Lung (tissue), 12 donors: Measurements from ENCODE around the gene TMEM225. TPM values are rescaled to one million over a fixed set of nuclear protein-coding genes. Genes with fewer than 3 reads are reported as not detected.

ENCODE experiments used
- ATAC-seq: fragments of 200-7000 bp; cut with Tn5 transposase; one replicate; pipeline ENCODE4 v1.9.1; 2020; ENCODE audit warnings: moderate number of reproducible peaks; ENCODE audit not compliant: insufficient read depth, low FRiP score
- DNase-seq, 3 donors: peaks; one replicate each; pipeline ENCODE4 v3.0.0-alpha.2; 2013 to 2017
- H3K27ac ChIP-seq, 2 donors: one replicate each; pipeline ENCODE4 v1.5.1; 2013; ENCODE audit warnings: mild to moderate bottlenecking in 2 of 2, moderate library complexity in 2 of 2, control low read depth in 1 of 2, inconsistent platforms in 1 of 2, low read depth in 1 of 2, low read length in 1 of 2
- H3K27me3 ChIP-seq, 3 donors: one replicate each; pipeline ENCODE4 v1.5.1; 2013; ENCODE audit warnings: low read length in 2 of 3; ENCODE audit not compliant: control insufficient read depth in 3 of 3, insufficient read depth in 3 of 3
- H3K36me3 ChIP-seq, 4 donors: one replicate each; pipeline ENCODE4 v1.5.1; 2013; ENCODE audit warnings: low read length in 4 of 4, mild to moderate bottlenecking in 1 of 4, moderate library complexity in 1 of 4; ENCODE audit not compliant: control insufficient read depth in 4 of 4, insufficient read depth in 4 of 4
- H3K4me1 ChIP-seq, 5 donors: one replicate each; pipeline ENCODE4 v1.5.1; 2013; ENCODE audit warnings: low read length in 5 of 5, mild to moderate bottlenecking in 2 of 5, moderate library complexity in 1 of 5; ENCODE audit not compliant: control insufficient read depth in 5 of 5, insufficient read depth in 5 of 5
- H3K4me3 ChIP-seq: one replicate; pipeline ENCODE4 v1.5.1; 2013; ENCODE audit warnings: mild to moderate bottlenecking, control low read depth, moderate library complexity
- H3K9ac ChIP-seq, 2 donors: one replicate each; pipeline ENCODE4 v1.5.1; 2013; ENCODE audit warnings: low read length in 2 of 2, control low read depth in 1 of 2; ENCODE audit not compliant: insufficient read depth in 1 of 2
- H3K9me3 ChIP-seq, 4 donors: one replicate each; pipeline ENCODE4 v1.5.1; 2013; ENCODE audit warnings: low read length in 3 of 4, mild to moderate bottlenecking in 1 of 4, moderate library complexity in 1 of 4; ENCODE audit not compliant: control insufficient read depth in 4 of 4, insufficient read depth in 3 of 4
- WGBS, 2 donors: extraction: QIAGEN DNeasy Blood & Tissue Kit; methylation state at CpG; one replicate each; pipeline ENCODE4 v1.1.7; 2013; 5-methylcytosine and 5-hydroxymethylcytosine counted together
- polyA plus RNA-seq, 2 donors: library from polyadenylated mRNA; stranded (reverse); fragments of 200-250 nt; gene quantifications; one replicate each; pipeline ENCODE4 v1.2.1, GENCODE V29; 2013
- total RNA-seq, 2 donors: library from RNA; depleted of rRNA in 1 of 2; stranded (reverse); fragments of >200 nt in 1 of 2; gene quantifications; one replicate each; pipeline ENCODE4 v1.2.1, GENCODE V29; 2014 to 2021
- TF ChIP-seq, protein P1 (sequence below): IDR thresholded peaks from 2 replicates; pipeline ENCODE4 v1.5.1; 2012; ENCODE audit warnings: mild to moderate bottlenecking; ENCODE audit errors: control extremely low read depth, extremely low read depth
- donor health status: control.
- donor health status: control.
- donor health status: Bipolar disorder and iron deficiency.
- donor health status: healthy.
- donor health status: DM: yes; HTN: yes; CAD: no.

The TMEM225 gene
- total and polyA plus RNA-seq, 4 donors = not detected

DNA sequence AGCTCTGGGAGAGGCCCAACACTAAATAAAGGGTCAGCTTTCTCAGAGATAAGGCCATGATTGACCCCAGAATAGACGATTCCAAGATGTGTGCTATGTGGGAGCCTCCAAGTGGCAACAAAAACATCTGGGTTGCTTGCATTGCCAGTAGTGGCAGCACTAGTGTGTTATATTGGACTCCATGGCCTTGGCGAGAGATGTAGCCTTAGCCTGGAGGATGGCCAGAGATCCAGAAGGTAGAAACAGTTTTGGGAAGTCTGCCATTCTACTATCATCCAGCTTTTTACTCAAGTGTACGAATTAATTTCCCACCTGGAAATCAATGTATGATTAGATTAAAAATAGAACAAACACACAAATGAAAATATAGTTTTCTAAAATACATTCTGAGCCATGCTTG, 19.5 kb upstream of the TMEM225 start:
- no peaks in the 10 kb centered on the region for H3K36me3 ChIP-seq
- TF ChIP-seq, protein P1, sequence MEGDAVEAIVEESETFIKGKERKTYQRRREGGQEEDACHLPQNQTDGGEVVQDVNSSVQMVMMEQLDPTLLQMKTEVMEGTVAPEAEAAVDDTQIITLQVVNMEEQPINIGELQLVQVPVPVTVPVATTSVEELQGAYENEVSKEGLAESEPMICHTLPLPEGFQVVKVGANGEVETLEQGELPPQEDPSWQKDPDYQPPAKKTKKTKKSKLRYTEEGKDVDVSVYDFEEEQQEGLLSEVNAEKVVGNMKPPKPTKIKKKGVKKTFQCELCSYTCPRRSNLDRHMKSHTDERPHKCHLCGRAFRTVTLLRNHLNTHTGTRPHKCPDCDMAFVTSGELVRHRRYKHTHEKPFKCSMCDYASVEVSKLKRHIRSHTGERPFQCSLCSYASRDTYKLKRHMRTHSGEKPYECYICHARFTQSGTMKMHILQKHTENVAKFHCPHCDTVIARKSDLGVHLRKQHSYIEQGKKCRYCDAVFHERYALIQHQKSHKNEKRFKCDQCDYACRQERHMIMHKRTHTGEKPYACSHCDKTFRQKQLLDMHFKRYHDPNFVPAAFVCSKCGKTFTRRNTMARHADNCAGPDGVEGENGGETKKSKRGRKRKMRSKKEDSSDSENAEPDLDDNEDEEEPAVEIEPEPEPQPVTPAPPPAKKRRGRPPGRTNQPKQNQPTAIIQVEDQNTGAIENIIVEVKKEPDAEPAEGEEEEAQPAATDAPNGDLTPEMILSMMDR = no peak
- H3K27ac ChIP-seq = no peak overlapping the region
- H3K27me3 ChIP-seq = no peaks in the 10 kb centered on the region
- no peak overlapping the region for H3K4me3 ChIP-seq
- H3K9me3 ChIP-seq = no peaks in the 10 kb centered on the region
- no peak for DNase-seq
- H3K9ac ChIP-seq = no peak overlapping the region
- no peaks in the 10 kb centered on the region for H3K4me1 ChIP-seq
- 70 to 90% methylated on average over 3 of the region's 3 CpGs for WGBS, 2 donors
- ATAC-seq = no peak

DNA sequence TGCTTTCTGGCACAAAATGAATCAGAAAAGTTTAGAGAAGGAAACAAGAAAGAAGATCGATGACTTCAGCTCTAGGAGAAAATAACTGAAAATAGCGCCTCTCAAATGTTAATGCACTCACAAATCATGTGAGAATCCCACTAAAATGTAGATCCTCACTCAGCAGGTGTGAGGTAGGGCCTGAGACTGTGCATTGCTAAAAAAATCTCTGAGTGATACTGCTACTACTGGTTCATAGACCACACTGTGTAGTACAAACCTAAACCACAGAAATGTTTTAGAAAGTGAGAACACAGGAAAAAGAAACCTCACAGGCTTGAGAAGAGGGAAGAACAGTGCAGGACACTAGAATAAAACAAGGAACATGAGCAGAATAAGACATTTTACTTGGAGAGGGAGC, 18.5 kb upstream of the TMEM225 start:
- no peak overlapping the region for H3K27ac ChIP-seq
- no peak overlapping the region for H3K4me3 ChIP-seq
- H3K9ac ChIP-seq = no peak overlapping the region
- no peaks in the 10 kb centered on the region for H3K9me3 ChIP-seq
- TF ChIP-seq, protein P1 = no peak
- DNase-seq (no peak), ATAC-seq (no peak)
- H3K36me3 ChIP-seq = no peaks in the 10 kb centered on the region
- H3K27me3 ChIP-seq = no peaks in the 10 kb centered on the region
- no peaks in the 10 kb centered on the region for H3K4me1 ChIP-seq
- WGBS, 2 donors = 76 to 85% methylated on average over 2 of the region's 2 CpGs

DNA sequence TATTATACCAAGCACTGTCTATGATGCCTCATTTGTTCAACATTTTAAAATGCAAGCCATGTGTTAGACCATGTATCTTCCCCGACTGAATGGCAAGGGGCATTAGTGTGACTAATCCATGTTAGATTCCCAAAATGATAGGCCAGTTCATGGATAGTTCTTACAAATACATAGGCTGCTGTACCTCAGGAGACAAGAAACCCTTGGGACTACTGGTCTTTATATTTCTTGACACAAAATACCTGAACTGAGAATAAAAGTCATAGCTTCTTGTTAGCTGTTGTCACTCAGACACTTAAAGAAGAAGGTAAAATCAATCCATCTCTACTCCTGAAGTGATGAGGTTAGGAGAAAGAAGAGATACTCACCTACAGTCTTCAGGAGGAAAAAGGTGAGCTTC, 16.4 kb upstream of the TMEM225 start, which contains the start of gene OR8D4:
OR8D4 (plus strand) TSS at position 301 of the 400 bp plus-strand sequence. CDS start 4,265 bp downstream, outside the sequence.
- no peak within 1 kb of the TSS for H3K27ac ChIP-seq
- H3K4me3 ChIP-seq = no peak within 1 kb of the TSS
- ATAC-seq (no peak), DNase-seq (no peak)
- TF ChIP-seq, protein P1 = no peak
- H3K9me3 ChIP-seq = no peaks in the 10 kb centered on the region
- no peaks in the 10 kb centered on the region for H3K4me1 ChIP-seq
- 85 to 87% methylated on average over 1 of the region's 1 CpG for WGBS, 2 donors
- no peak within 1 kb of the TSS for H3K9ac ChIP-seq
- H3K27me3 ChIP-seq = no peaks in the 10 kb centered on the region
- no peaks in the 10 kb centered on the region for H3K36me3 ChIP-seq

DNA sequence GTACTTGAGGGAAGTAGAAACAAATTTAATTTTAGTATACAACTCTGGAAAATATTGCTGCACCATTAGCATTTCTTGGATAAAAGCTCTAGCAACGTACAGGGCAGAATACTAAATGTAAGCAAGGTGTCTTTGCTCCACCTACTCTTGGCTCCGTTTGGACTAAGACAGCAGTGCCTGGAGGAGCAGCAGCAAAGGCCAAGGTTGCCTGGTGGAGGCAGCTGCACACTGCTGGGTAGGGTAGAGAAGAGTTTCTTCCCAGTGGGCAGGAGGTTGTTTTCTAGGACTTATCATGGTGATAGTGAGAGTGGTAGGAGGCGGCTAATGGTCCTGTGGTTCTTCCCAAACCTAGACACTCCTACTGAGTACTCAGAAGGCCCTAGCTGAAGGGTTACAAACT, 14.3 kb upstream of the TMEM225 start:
- no peak overlapping the region for H3K4me3 ChIP-seq
- no peak for ATAC-seq
- DNase-seq = peak in 1 of 3 donors; percentile 7
- WGBS, 2 donors = 69 to 82% methylated on average over 3 of the region's 3 CpGs
- H3K36me3 ChIP-seq = no peaks in the 10 kb centered on the region
- no peak overlapping the region for H3K27ac ChIP-seq
- no peaks in the 10 kb centered on the region for H3K27me3 ChIP-seq
- H3K4me1 ChIP-seq = no peaks in the 10 kb centered on the region
- TF ChIP-seq, protein P1 = no peak
- no peak overlapping the region for H3K9ac ChIP-seq
- H3K9me3 ChIP-seq = no peaks in the 10 kb centered on the region
